ENCODE measurements around the gene AQP12A. TPM values are rescaled to one million over a fixed set of nuclear protein-coding genes. Genes with fewer than 3 reads are reported as not detected.
"Not testable (repeated sequence)": the region's sequence is repeated elsewhere in the genome, so short reads cannot be mapped to it uniquely, and the experiment has no call there.

Gene AQP12A
- total RNA-seq, 1 donor, result not detected

GRCh38 chr2:240698852-240699561 is 7.3 kb downstream of the AQP12A start:
- not testable (repeated sequence) for H3K4me3 ChIP-seq (ENCODE audit: low read depth, low read length); DNase-seq (ENCODE audit: low read depth)

- not testable (repeated sequence) for DNase-seq (ENCODE audit: low read depth); H3K4me3 ChIP-seq (ENCODE audit: low read depth, low read length)
Measured at GRCh38 chr2:240699835-240700234, 8.2 kb downstream of the AQP12A start.

DNA sequence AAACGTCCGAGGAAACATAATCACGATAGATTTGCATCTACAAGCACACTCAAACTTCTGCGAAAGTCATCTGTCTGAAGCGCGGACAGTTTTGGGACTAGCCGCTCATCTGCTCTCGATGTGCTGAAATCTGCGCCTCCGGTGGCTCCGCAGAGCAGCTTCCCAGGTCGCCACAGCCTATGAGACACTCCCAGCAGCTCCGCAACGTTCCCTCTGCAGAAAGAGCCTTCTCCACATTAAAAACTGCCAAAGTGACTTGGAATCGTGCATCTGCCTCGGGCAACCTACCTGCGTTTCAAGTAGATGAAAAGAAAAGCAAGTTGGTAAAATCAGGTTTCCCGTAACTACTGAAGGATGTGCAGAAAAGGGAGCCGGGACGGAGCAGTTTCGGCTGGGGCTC is 8.9 kb downstream of the AQP12A start:
- H3K4me3 ChIP-seq (ENCODE audit: low read depth, low read length); DNase-seq (ENCODE audit: low read depth): not testable (repeated sequence)

DNA sequence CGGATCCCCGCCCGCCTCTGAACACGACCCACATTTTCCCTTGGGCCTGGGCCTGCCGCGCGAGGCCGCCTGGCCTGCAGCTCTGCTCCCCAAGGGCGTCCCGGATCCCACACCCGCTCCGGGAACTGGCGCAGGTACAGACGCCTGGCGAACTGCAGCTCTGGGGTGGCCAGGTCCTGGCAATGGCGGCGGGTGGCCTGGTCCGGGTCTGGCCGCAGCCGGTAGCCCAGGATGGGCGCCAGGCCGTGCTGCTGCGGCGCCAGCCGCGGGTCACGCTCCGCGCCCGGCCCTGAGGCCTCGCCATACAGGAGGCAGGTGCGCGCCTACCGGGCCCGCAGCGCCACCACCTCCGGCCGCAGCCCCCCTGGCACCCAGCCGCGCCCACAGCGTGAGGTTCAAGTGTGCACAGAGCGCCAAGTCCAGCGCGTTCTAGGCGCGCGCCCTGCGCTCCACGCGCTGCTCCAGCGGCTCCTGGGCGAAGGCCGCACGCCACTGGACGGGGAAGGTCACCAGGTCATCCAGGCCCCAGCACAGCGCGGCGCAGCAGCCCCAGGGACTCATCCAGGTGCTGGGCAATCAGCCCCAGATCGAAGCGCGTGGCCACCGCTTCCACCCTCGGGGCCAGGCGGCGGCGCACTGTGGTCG is 9.5 kb downstream of the AQP12A start:
- TF ChIP-seq, protein P1, sequence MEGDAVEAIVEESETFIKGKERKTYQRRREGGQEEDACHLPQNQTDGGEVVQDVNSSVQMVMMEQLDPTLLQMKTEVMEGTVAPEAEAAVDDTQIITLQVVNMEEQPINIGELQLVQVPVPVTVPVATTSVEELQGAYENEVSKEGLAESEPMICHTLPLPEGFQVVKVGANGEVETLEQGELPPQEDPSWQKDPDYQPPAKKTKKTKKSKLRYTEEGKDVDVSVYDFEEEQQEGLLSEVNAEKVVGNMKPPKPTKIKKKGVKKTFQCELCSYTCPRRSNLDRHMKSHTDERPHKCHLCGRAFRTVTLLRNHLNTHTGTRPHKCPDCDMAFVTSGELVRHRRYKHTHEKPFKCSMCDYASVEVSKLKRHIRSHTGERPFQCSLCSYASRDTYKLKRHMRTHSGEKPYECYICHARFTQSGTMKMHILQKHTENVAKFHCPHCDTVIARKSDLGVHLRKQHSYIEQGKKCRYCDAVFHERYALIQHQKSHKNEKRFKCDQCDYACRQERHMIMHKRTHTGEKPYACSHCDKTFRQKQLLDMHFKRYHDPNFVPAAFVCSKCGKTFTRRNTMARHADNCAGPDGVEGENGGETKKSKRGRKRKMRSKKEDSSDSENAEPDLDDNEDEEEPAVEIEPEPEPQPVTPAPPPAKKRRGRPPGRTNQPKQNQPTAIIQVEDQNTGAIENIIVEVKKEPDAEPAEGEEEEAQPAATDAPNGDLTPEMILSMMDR (IDR thresholded peaks at IDR 0.05; ENCODE audit: insufficient read depth, low read length), result no peak
- no peak for DNase-seq (ENCODE audit: low read depth)
- H3K4me3 ChIP-seq (ENCODE audit: low read depth, low read length), result no peak overlapping the region

- no peak for DNase-seq (ENCODE audit: low read depth)
- TF ChIP-seq, protein P1 (IDR thresholded peaks at IDR 0.05; ENCODE audit: insufficient read depth, low read length), result no peak
Measured at GRCh38 chr2:240701736-240702639, 10.3 kb downstream of the AQP12A start.

GRCh38 chr2:240702640-240703011 is 11.0 kb downstream of the AQP12A start:
- TF ChIP-seq, protein P1 (IDR thresholded peaks at IDR 0.05; ENCODE audit: insufficient read depth, low read length), result no peak

More at GRCh38 chr2:240701736-240702639, 10.3 kb downstream of the AQP12A start:
- no peak overlapping the region for H3K4me3 ChIP-seq (ENCODE audit: low read depth, low read length)

GRCh38 chr2:240703417-240704341 is 12.0 kb downstream of the AQP12A start:
- TF ChIP-seq, protein P1 (IDR thresholded peaks at IDR 0.05; ENCODE audit: insufficient read depth, low read length), result no peak
- no peak for DNase-seq (ENCODE audit: low read depth)

More at GRCh38 chr2:240702640-240703011, 11.0 kb downstream of the AQP12A start:
- no peak overlapping the region for H3K4me3 ChIP-seq (ENCODE audit: low read depth, low read length)
- no peak for DNase-seq (ENCODE audit: low read depth)

More at GRCh38 chr2:240703417-240704341, 12.0 kb downstream of the AQP12A start:
- H3K4me3 ChIP-seq (ENCODE audit: low read depth, low read length), result no peak overlapping the region

All from fibroblast of the aortic adventitia (primary cell).